Astrocyte (in vitro differentiated cells and primary cell): Measurements from ENCODE around the gene PDE9A. TPM values are rescaled to one million over a fixed set of nuclear protein-coding genes. Genes with fewer than 3 reads are reported as not detected.

Source experiments
- DNase-seq: peaks from one replicate; pipeline ENCODE4 v3.0.0-alpha.2; 2010; ENCODE audit warnings: low read depth
- FAIRE-seq: peaks from 2 replicates; lab custom pipeline; 2011; peaks lifted over from hg19 to GRCh38; lab: Jason Lieb, UNC
- H2AFZ ChIP-seq: 2 replicates; pipeline ENCODE4 v1.6.0; 2012; ENCODE audit warnings: low read depth, low read length, inconsistent platforms
- H3K27ac ChIP-seq: 2 replicates; pipeline ENCODE4 v1.5.1; 2011; ENCODE audit warnings: low read depth, low read length, inconsistent platforms
- H3K27me3 ChIP-seq: 2 replicates; pipeline ENCODE4 v1.6.0; 2011; ENCODE audit warnings: low read length, inconsistent platforms; ENCODE audit not compliant: insufficient read depth
- H3K36me3 ChIP-seq: 2 replicates; pipeline ENCODE4 v1.5.1; 2011; ENCODE audit warnings: low read length, inconsistent platforms; ENCODE audit not compliant: insufficient read depth
- H3K4me1 ChIP-seq: 2 replicates; pipeline ENCODE4 v1.5.1; 2011; ENCODE audit warnings: low read length, inconsistent platforms; ENCODE audit not compliant: insufficient read depth
- H3K4me2 ChIP-seq: 2 replicates; pipeline ENCODE4 v1.6.0; 2012; ENCODE audit warnings: low read length, inconsistent platforms
- H3K4me3 ChIP-seq: 2 replicates; pipeline ENCODE4 v1.5.1; 2011; ENCODE audit warnings: low read depth, mild to moderate bottlenecking, low read length, inconsistent platforms; ENCODE audit not compliant: insufficient read depth
- H3K79me2 ChIP-seq: 2 replicates; pipeline ENCODE4 v1.6.0; 2012; ENCODE audit warnings: mild to moderate bottlenecking, low read length, inconsistent platforms; ENCODE audit not compliant: insufficient read depth
- H3K9ac ChIP-seq: 2 replicates; pipeline ENCODE4 v1.6.0; 2012; ENCODE audit warnings: mild to moderate bottlenecking, low read length, inconsistent platforms
- H3K9me3 ChIP-seq: 2 replicates; pipeline ENCODE4 v1.5.1; 2012; ENCODE audit warnings: low read depth, mild to moderate bottlenecking, low read length, inconsistent platforms; ENCODE audit not compliant: insufficient read depth
- H4K20me1 ChIP-seq: 2 replicates; pipeline ENCODE4 v1.6.0; 2012; ENCODE audit warnings: low read length, inconsistent platforms; ENCODE audit not compliant: insufficient read depth
- H3K27ac Mint-ChIP-seq: one replicate; pipeline ENCODE4 v1.8.0; 2021; ENCODE audit warnings: mild to moderate bottlenecking, mixed read lengths; ENCODE audit not compliant: unreplicated experiment
- H3K27me3 Mint-ChIP-seq: one replicate; pipeline ENCODE4 v1.8.0; 2021; ENCODE audit warnings: low read depth, mixed read lengths; ENCODE audit not compliant: unreplicated experiment
- H3K36me3 Mint-ChIP-seq: one replicate; pipeline ENCODE4 v1.8.0; 2021; ENCODE audit warnings: low read depth, mixed read lengths; ENCODE audit not compliant: unreplicated experiment
- H3K4me1 Mint-ChIP-seq: one replicate; pipeline ENCODE4 v1.8.0; 2021; ENCODE audit warnings: low read depth, mixed read lengths; ENCODE audit not compliant: unreplicated experiment
- H3K4me3 Mint-ChIP-seq: one replicate; pipeline ENCODE4 v1.8.0; 2021; ENCODE audit warnings: mild to moderate bottlenecking, moderate library complexity, mixed read lengths; ENCODE audit not compliant: unreplicated experiment
- H3K9me3 Mint-ChIP-seq: one replicate; pipeline ENCODE4 v1.8.0; 2021; ENCODE audit warnings: mild to moderate bottlenecking, mixed read lengths; ENCODE audit not compliant: unreplicated experiment
- EZH2 ChIP-seq: IDR thresholded peaks from 2 replicates; pipeline ENCODE4 v1.6.1; 2012; ENCODE audit warnings: mild to moderate bottlenecking, low read length, inconsistent platforms; ENCODE audit not compliant: insufficient read depth
- total RNA-seq: library from RNA; stranded (reverse); gene quantifications from 2 replicates; pipeline ENCODE4 v1.2.1, GENCODE V29; 2021
- TF ChIP-seq, protein P1 (sequence below): IDR thresholded peaks from 2 replicates; pipeline ENCODE4 v1.5.1; 2011; ENCODE audit warnings: low read depth, mild to moderate bottlenecking, inconsistent platforms, low read length, moderate library complexity; ENCODE audit not compliant: insufficient read depth

PDE9A gene
- total RNA-seq, 1 donor from 2014 or later = 7.8 TPM

DNA sequence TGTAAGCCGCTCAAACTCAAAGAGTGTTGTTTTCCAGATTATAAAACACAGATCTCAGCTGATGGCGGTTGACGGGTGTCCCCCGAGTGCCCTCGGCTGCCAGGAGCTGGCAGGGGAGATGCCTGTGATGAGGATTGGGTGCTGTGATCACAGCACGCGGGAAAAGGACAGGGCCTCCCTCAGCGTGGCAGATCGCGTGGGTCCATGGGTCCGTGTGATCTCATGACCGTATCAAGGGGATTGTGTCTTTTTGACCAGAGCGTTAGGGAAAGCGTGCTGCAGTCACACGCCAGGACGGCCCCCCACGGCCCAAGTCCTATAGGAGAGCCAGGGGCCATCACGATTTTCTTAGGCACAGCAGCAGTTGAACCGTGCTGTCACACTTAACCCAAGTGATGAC lies 51.9 kb downstream of the PDE9A start:
- TF ChIP-seq, protein P1, sequence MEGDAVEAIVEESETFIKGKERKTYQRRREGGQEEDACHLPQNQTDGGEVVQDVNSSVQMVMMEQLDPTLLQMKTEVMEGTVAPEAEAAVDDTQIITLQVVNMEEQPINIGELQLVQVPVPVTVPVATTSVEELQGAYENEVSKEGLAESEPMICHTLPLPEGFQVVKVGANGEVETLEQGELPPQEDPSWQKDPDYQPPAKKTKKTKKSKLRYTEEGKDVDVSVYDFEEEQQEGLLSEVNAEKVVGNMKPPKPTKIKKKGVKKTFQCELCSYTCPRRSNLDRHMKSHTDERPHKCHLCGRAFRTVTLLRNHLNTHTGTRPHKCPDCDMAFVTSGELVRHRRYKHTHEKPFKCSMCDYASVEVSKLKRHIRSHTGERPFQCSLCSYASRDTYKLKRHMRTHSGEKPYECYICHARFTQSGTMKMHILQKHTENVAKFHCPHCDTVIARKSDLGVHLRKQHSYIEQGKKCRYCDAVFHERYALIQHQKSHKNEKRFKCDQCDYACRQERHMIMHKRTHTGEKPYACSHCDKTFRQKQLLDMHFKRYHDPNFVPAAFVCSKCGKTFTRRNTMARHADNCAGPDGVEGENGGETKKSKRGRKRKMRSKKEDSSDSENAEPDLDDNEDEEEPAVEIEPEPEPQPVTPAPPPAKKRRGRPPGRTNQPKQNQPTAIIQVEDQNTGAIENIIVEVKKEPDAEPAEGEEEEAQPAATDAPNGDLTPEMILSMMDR = no peak
- no peak for TF ChIP-seq EZH2
- no peak overlapping the region for H2AFZ ChIP-seq
- Mint-ChIP-seq H3K27ac (no peak overlapping the region), H3K27me3 (peaks cover 34% of the 10 kb centered on the region), H3K4me1 (peaks cover 2% of the 10 kb centered on the region), H3K9me3 (peaks cover 28% of the 10 kb centered on the region), H3K4me3 (no peak overlapping the region), H3K36me3 (peaks cover 13% of the 10 kb centered on the region)
- H3K27ac ChIP-seq = no peak overlapping the region
- H3K4me1 ChIP-seq = no peaks in the 10 kb centered on the region
- H3K36me3 ChIP-seq = no peaks in the 10 kb centered on the region
- FAIRE-seq (no peak), DNase-seq (no peak)
- no peak overlapping the region for H3K4me3 ChIP-seq
- no peak overlapping the region for H3K9ac ChIP-seq
- H3K4me2 ChIP-seq = no peak overlapping the region
- peaks cover 15% of the 10 kb centered on the region for H3K27me3 ChIP-seq
- H3K9me3 ChIP-seq = no peaks in the 10 kb centered on the region
- H4K20me1 ChIP-seq = no peaks in the 10 kb centered on the region
- H3K79me2 ChIP-seq = no peaks in the 10 kb centered on the region

GRCh38 chr21:42705746-42706374 lies 52.4 kb downstream of the PDE9A start:
- no peak overlapping the region for H3K4me2 ChIP-seq
- no peak overlapping the region for H2AFZ ChIP-seq
- no peaks in the 10 kb centered on the region for H3K9me3 ChIP-seq
- no peak overlapping the region for H3K9ac ChIP-seq
- Mint-ChIP-seq H3K9me3 (peaks cover 25% of the 10 kb centered on the region), H3K27ac (no peak overlapping the region), H3K27me3 (peaks cover 34% of the 10 kb centered on the region), H3K36me3 (peaks cover 10% of the 10 kb centered on the region), H3K4me3 (no peak overlapping the region), H3K4me1 (peaks cover 2% of the 10 kb centered on the region)
- TF ChIP-seq EZH2 = no peak
- TF ChIP-seq, protein P1 = no peak
- no peaks in the 10 kb centered on the region for H3K79me2 ChIP-seq
- H3K4me3 ChIP-seq = no peak overlapping the region
- FAIRE-seq (no peak), DNase-seq (no peak)
- no peaks in the 10 kb centered on the region for H4K20me1 ChIP-seq
- peaks cover 13% of the 10 kb centered on the region for H3K27me3 ChIP-seq
- no peak overlapping the region for H3K27ac ChIP-seq
- no peaks in the 10 kb centered on the region for H3K4me1 ChIP-seq
- no peaks in the 10 kb centered on the region for H3K36me3 ChIP-seq

DNA sequence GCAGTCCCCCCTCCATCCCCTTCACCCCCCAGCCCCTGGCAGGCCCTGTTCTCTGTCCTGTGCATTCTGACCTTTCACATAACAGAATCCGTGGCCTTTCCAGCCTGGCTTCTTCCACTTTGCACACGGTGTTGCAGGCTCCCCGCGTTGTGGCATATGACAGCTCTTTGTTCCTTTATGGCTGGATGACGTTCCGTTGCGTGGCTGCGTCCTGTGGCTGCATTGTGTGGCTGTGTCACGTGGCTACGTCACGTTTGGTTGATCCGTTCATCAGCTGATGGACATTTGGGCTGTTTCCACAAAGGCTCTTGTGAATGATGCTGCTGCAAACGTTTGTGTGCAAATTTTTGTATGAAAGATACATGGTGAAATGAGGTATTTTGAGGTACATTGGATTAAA lies 53.3 kb downstream of the PDE9A start:
- TF ChIP-seq EZH2 = no peak
- TF ChIP-seq, protein P1 = no peak
- no peak for DNase-seq
- H3K27ac ChIP-seq = no peak overlapping the region
- H2AFZ ChIP-seq = no peak overlapping the region
- H3K27me3 ChIP-seq = peaks cover 15% of the 10 kb centered on the region
- H3K36me3 Mint-ChIP-seq = peaks cover 8% of the 10 kb centered on the region
- H3K4me1 ChIP-seq = no peaks in the 10 kb centered on the region
- no peak overlapping the region for H3K4me2 ChIP-seq
- H3K4me1 Mint-ChIP-seq = peaks cover 2% of the 10 kb centered on the region
- H3K27me3 Mint-ChIP-seq = peaks cover 36% of the 10 kb centered on the region
- H3K36me3 ChIP-seq = no peaks in the 10 kb centered on the region
- H3K79me2 ChIP-seq = no peaks in the 10 kb centered on the region
- FAIRE-seq = no peak
- H3K9me3 ChIP-seq = no peaks in the 10 kb centered on the region
- H4K20me1 ChIP-seq = no peaks in the 10 kb centered on the region
- no peak overlapping the region for H3K9ac ChIP-seq
- H3K9me3 Mint-ChIP-seq = peaks cover 18% of the 10 kb centered on the region
- no peak overlapping the region for H3K4me3 Mint-ChIP-seq
- H3K27ac Mint-ChIP-seq = no peak overlapping the region
- no peak overlapping the region for H3K4me3 ChIP-seq
